Bronchial epithelial cell (primary cell): ENCODE data around the gene ZNF205. TPM values are rescaled to one million over a fixed set of nuclear protein-coding genes. Genes with fewer than 3 reads are reported as not detected.

Experiments
- DNase-seq: peaks from one replicate; pipeline ENCODE4 v3.0.0-alpha.2; 2010; ENCODE audit warnings: low read depth
- FAIRE-seq: peaks from 2 replicates; lab custom pipeline; 2011; peaks lifted over from hg19 to GRCh38; lab: Jason Lieb, UNC
- H3K27me3 ChIP-seq: 2 replicates; pipeline ENCODE4 v1.5.1; 2011; ENCODE audit warnings: low read length; ENCODE audit not compliant: control insufficient read depth, insufficient read depth
- H3K36me3 ChIP-seq: 2 replicates; pipeline ENCODE4 v1.5.1; 2011; ENCODE audit warnings: low read length; ENCODE audit not compliant: control insufficient read depth, insufficient read depth
- H3K4me3 ChIP-seq: 2 replicates; pipeline ENCODE4 v1.5.1; 2011; ENCODE audit warnings: mild to moderate bottlenecking, low read depth, low read length, control low read depth
- total RNA-seq: library from RNA; depleted of rRNA; stranded (reverse); fragments of >200 nt; gene quantifications from 2 replicates; pipeline ENCODE4 v1.2.1, GENCODE V29; 2014
- TF ChIP-seq, protein P1 (sequence below): IDR thresholded peaks from 2 replicates; pipeline ENCODE4 v1.5.1; 2011; ENCODE audit warnings: mild to moderate bottlenecking, moderate library complexity, low read length, control low read depth, inconsistent platforms; ENCODE audit not compliant: insufficient read depth, severe bottlenecking

ZNF205 gene
- total RNA-seq, 1 donor from 2014 or later: 22.4 TPM

DNA sequence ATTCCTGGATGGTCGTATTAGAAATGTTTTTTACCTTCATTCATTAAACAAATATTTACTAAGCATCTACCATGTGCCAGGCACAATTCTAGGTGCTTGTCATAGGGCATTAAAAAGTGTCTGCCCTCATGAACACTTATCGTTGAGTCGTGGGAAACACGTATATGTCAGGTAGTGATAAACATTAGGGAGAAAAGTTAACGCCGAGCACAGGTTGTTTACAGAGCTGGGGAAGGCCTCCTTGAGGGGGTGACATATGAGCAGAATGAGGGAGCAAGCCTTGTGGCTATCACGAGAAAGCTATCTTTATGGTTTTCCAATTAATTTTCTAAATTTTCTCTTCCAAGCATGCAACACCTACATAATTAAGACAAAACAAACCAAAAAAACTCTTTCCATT lies 21.5 kb downstream of the ZNF205 start:
- H3K36me3 ChIP-seq: peaks cover 4% of the 10 kb centered on the region
- DNase-seq (no peak), FAIRE-seq (no peak)
- H3K27me3 ChIP-seq: no peaks in the 10 kb centered on the region
- peak overlapping the region; percentile 88 for H3K4me3 ChIP-seq
- TF ChIP-seq, protein P1, sequence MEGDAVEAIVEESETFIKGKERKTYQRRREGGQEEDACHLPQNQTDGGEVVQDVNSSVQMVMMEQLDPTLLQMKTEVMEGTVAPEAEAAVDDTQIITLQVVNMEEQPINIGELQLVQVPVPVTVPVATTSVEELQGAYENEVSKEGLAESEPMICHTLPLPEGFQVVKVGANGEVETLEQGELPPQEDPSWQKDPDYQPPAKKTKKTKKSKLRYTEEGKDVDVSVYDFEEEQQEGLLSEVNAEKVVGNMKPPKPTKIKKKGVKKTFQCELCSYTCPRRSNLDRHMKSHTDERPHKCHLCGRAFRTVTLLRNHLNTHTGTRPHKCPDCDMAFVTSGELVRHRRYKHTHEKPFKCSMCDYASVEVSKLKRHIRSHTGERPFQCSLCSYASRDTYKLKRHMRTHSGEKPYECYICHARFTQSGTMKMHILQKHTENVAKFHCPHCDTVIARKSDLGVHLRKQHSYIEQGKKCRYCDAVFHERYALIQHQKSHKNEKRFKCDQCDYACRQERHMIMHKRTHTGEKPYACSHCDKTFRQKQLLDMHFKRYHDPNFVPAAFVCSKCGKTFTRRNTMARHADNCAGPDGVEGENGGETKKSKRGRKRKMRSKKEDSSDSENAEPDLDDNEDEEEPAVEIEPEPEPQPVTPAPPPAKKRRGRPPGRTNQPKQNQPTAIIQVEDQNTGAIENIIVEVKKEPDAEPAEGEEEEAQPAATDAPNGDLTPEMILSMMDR: no peak

DNA sequence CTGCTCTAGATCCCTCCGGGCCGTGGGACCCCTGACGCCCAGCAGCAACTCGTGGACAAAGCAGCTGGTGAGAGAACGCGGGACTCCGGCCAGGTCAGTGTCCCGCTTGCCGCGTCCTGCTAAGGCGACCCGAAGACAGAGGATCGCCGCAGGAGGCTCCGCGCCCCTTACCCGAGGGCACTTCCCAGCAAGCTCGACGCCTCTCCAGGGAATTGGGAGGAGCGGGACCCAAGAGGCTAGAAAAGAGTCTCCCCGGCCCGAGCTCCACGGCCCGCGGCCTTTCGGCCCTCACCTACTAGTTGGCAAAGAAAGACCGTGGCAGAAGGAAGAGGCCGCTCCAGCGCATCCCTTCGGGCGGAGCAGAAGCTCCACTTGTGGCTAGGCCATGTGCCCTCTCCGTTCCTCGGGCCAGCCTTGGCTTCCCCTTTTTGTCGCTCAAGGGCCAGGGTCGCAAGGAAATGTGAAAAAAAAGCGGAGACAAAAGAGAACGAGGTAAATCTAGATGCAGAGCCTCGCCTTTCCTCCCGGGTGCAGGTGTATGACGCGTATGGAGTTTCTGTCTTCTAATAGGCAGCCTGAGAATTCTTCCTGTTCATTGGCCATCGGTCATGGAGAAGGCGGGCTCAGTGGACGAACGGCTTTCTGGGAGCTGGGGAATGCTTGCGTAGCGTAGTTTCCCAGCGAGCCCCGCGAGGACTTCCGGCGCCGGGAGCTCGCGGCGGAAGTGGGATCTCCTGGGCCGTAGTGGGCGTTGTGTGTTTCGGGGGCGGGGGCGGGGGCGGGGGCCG lies 22.1 kb downstream of the ZNF205 start, which contains the start of gene ZNF213:
Gene ZNF213, plus strand, starts transcription at position 692 of the 788 bp plus-strand sequence. CDS start 2,252 bp downstream, outside the sequence.
- DNase-seq: peak; percentile 96
- FAIRE-seq: no peak
- peaks cover 5% of the 10 kb centered on the region for H3K36me3 ChIP-seq
- peak within 1 kb of the TSS; percentile 88 for H3K4me3 ChIP-seq
- H3K27me3 ChIP-seq: no peaks in the 10 kb centered on the region
- TF ChIP-seq, protein P1: no peak

DNA sequence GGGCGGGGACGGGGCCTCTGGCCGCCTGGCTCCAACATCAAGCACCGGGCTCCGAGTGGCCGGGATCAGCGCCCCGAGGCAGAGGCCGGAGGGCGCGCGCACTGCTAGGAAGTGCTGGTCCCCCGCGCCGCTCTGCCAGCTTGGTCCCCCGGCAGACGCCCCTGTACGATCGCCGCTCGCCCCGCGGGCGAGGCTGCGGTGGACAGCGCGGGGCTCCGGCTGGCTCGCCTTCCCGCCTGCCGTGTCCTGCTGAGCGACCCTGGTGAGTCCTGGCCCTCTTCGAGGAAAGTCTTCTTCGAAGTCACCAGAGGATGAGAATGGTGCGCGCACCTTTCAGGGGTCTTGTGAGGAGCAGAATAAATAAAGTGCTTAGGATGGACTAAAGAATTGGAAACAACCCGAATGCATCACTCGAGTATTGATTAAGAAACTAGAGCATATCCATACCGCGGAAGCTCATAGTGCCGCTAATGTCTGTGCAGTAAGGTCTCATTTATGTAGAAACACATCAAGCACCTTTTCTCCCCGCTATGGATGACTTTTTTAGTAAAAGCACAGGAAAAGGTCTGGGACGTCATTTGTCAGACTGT lies 22.8 kb downstream of the ZNF205 start:
- Histone ChIP-seq H3K27me3 (no peaks in the 10 kb centered on the region), H3K4me3 (peak overlapping the region; percentile 88), H3K36me3 (peaks cover 3% of the 10 kb centered on the region)
- FAIRE-seq (no peak), DNase-seq (peak; percentile 28)
- TF ChIP-seq, protein P1: no peak

DNA sequence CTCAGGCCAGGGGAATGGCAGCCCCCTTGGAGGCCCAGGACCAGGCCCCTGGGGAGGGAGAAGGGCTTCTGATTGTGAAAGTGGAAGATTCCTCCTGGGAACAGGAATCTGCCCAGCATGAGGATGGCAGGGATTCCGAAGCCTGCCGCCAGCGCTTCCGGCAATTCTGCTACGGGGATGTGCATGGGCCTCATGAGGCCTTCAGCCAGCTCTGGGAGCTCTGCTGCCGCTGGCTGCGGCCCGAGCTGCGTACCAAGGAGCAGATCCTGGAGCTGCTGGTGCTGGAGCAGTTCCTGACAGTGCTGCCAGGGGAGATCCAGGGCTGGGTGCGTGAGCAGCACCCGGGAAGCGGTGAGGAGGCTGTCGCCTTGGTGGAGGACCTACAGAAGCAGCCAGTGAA lies 24.9 kb downstream of the ZNF205 start:
- Histone ChIP-seq H3K4me3 (no peak overlapping the region), H3K36me3 (peaks cover 10% of the 10 kb centered on the region), H3K27me3 (no peaks in the 10 kb centered on the region)
- TF ChIP-seq, protein P1: no peak
- no peak for DNase-seq
- no peak for FAIRE-seq

DNA sequence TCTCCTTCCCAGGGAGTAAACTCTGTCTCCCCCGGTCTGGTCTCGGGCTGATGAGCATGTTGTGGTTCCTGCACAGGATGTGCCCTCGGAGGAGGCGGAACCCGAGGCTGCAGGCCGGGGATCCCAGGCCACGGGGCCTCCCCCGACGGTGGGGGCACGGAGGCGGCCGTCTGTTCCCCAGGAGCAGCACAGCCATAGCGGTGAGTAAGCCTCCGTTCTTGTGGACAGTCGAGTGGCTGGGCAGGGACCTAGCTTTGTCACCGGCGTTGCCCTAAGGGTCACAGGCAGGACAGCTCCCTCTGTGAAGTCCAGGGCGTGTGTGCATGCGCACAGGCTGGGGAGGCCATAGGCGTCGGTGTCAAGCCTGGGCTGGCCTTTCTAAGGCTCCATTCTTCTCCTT lies 26.0 kb downstream of the ZNF205 start:
- Histone ChIP-seq H3K36me3 (peaks cover 10% of the 10 kb centered on the region), H3K4me3 (no peak overlapping the region), H3K27me3 (no peaks in the 10 kb centered on the region)
- DNase-seq (no peak), FAIRE-seq (no peak)
- TF ChIP-seq, protein P1: no peak
